T-helper 9 cell (primary cell): ENCODE results near the gene UBAC2.

Experiments
- DNase-seq: peaks from one replicate; pipeline ENCODE4 v3.0.0-alpha.2; 2020

UBAC2 gene

GRCh38 chr13:99345345-99345744, 144.7 kb downstream of the UBAC2 start:
- DNase-seq = no peak

- DNase-seq = no peak
Measured at GRCh38 chr13:99346335-99347042, 145.8 kb downstream of the UBAC2 start.

- DNase-seq = no peak
Measured at GRCh38 chr13:99347335-99347878, 146.8 kb downstream of the UBAC2 start.

GRCh38 chr13:99347911-99348451, 147.3 kb downstream of the UBAC2 start:
- no peak for DNase-seq

GRCh38 chr13:99350191-99350590, 149.5 kb downstream of the UBAC2 start:
- DNase-seq = no peak

- no peak for DNase-seq
Measured at GRCh38 chr13:99351772-99352171, 151.1 kb downstream of the UBAC2 start.

- no peak for DNase-seq
Measured at GRCh38 chr13:99352351-99353245, 151.9 kb downstream of the UBAC2 start.

GRCh38 chr13:99353246-99353600, 152.6 kb downstream of the UBAC2 start:
- DNase-seq = no peak

- DNase-seq = no peak
Measured at GRCh38 chr13:99353836-99354235, 153.2 kb downstream of the UBAC2 start.

- no peak for DNase-seq
Measured at GRCh38 chr13:99354371-99354951, 153.8 kb downstream of the UBAC2 start.

GRCh38 chr13:99355267-99356011, 154.8 kb downstream of the UBAC2 start:
- no peak for DNase-seq

- DNase-seq = no peak
Measured at GRCh38 chr13:99356012-99356261, 155.3 kb downstream of the UBAC2 start.

GRCh38 chr13:99356262-99357091, 155.8 kb downstream of the UBAC2 start:
- peak; percentile 47 for DNase-seq

GRCh38 chr13:99357131-99357596, 156.5 kb downstream of the UBAC2 start:
- no peak for DNase-seq

GRCh38 chr13:99357941-99358340, 157.3 kb downstream of the UBAC2 start:
- no peak for DNase-seq

GRCh38 chr13:99359528-99359927, 158.9 kb downstream of the UBAC2 start:
- DNase-seq = no peak

GRCh38 chr13:99360696-99361095, 160.0 kb downstream of the UBAC2 start:
- DNase-seq = no peak

GRCh38 chr13:99361197-99361596, 160.5 kb downstream of the UBAC2 start:
- no peak for DNase-seq

- no peak for DNase-seq
Measured at GRCh38 chr13:99362362-99362761, 161.7 kb downstream of the UBAC2 start.

GRCh38 chr13:99363391-99363790, 162.7 kb downstream of the UBAC2 start:
- DNase-seq = no peak

- no peak for DNase-seq
Measured at GRCh38 chr13:99363949-99364348, 163.3 kb downstream of the UBAC2 start.
